ENCODE data around the gene COL4A1.

Gene COL4A1

DNA sequence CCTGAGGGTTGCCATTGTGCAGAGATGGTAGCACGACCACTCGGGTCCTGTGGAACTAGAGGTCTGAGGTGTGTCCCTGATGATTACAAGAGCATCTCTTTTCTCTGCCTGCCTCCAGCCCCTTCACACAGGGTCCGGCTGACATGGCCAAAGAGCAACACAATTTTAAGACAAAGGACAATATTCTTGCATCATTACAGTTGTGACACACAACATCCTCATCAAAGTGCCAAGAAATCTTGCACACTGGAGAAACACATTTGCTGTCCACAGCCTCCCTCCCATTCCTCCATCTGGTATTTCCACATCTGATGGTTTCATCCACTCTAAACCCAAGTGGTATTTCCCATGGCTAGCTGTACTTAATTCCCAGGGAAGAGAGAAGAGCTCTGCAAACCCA, 12.8 kb downstream of the COL4A1 start:
- TF ChIP-seq, protein P1, sequence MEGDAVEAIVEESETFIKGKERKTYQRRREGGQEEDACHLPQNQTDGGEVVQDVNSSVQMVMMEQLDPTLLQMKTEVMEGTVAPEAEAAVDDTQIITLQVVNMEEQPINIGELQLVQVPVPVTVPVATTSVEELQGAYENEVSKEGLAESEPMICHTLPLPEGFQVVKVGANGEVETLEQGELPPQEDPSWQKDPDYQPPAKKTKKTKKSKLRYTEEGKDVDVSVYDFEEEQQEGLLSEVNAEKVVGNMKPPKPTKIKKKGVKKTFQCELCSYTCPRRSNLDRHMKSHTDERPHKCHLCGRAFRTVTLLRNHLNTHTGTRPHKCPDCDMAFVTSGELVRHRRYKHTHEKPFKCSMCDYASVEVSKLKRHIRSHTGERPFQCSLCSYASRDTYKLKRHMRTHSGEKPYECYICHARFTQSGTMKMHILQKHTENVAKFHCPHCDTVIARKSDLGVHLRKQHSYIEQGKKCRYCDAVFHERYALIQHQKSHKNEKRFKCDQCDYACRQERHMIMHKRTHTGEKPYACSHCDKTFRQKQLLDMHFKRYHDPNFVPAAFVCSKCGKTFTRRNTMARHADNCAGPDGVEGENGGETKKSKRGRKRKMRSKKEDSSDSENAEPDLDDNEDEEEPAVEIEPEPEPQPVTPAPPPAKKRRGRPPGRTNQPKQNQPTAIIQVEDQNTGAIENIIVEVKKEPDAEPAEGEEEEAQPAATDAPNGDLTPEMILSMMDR (conservative IDR thresholded peaks at IDR 0.05; ENCODE audit: low read depth, low read length): no peak
- Histone ChIP-seq H3K79me2 (ENCODE audit: insufficient read depth, low read depth) (no peaks in the 10 kb centered on the region), H3K36me3 (ENCODE audit: insufficient read depth) (no peaks in the 10 kb centered on the region), H3K4me3 (IDR thresholded peaks at IDR 0.05; ENCODE audit: insufficient read depth, low read depth, low read length) (no peak overlapping the region), H4K20me1 (ENCODE audit: insufficient read depth) (no peaks in the 10 kb centered on the region), H3K9ac (no peak overlapping the region), H3K27ac (no peak overlapping the region), H3K4me2 (no peak overlapping the region), H3K4me1 (ENCODE audit: low read depth, poor library complexity, severe bottlenecking) (no peaks in the 10 kb centered on the region), H2AFZ (ENCODE audit: low read depth) (no peak overlapping the region), H3K27me3 (ENCODE audit: insufficient read depth, low read depth) (no peaks in the 10 kb centered on the region)

DNA sequence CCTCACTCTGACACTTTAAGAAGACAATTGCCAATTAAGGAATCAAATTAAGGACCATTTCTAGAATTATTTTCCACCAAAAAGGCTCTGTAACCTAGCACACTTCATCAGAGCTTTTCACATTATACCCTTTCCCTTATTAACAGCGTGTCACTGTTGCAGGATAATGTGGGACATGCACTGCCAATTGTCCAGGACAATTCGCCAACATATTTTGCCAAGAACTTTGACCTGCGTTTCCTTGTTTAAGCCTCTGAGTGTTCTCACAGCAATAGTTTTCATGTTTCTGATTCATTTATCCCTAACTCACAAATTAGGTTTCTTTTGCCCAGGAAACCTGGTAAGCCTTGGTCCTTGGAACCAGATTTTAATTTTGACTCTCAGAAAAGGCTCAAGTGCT, 13.3 kb downstream of the COL4A1 start:
- H3K36me3 ChIP-seq (ENCODE audit: insufficient read depth): no peaks in the 10 kb centered on the region
- H3K4me2 ChIP-seq: no peak overlapping the region
- H2AFZ ChIP-seq (ENCODE audit: low read depth): no peak overlapping the region
- no peak overlapping the region for H3K9ac ChIP-seq
- H3K4me3 ChIP-seq (IDR thresholded peaks at IDR 0.05; ENCODE audit: insufficient read depth, low read depth, low read length): no peak overlapping the region
- no peak overlapping the region for H3K27ac ChIP-seq
- TF ChIP-seq, protein P1 (conservative IDR thresholded peaks at IDR 0.05; ENCODE audit: low read depth, low read length): no peak
- no peaks in the 10 kb centered on the region for H3K79me2 ChIP-seq (ENCODE audit: insufficient read depth, low read depth)
- H3K4me1 ChIP-seq (ENCODE audit: low read depth, poor library complexity, severe bottlenecking): no peaks in the 10 kb centered on the region
- H3K27me3 ChIP-seq (ENCODE audit: insufficient read depth, low read depth): no peaks in the 10 kb centered on the region
- H4K20me1 ChIP-seq (ENCODE audit: insufficient read depth): no peaks in the 10 kb centered on the region

DNA sequence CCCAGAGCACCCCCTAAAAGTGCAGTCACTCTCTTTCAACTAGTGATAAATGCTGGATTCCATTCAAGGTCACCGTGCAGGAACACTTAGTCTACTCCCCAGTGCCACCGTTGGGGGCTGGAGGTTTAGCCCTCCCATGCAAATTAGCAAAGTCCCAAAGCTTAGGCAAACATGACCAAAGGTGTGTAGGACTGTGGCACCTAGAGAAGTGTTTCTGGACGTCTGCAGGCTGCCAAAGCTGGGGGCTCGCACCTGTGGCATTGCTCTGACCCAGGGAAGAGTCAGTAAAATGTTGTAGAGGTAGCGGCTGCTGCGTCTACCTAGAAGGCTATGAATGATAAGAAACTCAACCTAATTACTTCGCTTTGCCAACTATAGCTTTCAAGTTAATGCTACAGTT, 13.9 kb downstream of the COL4A1 start:
- Histone ChIP-seq H3K79me2 (ENCODE audit: insufficient read depth, low read depth) (no peaks in the 10 kb centered on the region), H3K4me2 (no peak overlapping the region), H4K20me1 (ENCODE audit: insufficient read depth) (no peaks in the 10 kb centered on the region), H2AFZ (ENCODE audit: low read depth) (no peak overlapping the region), H3K27ac (no peak overlapping the region), H3K4me1 (ENCODE audit: low read depth, poor library complexity, severe bottlenecking) (no peaks in the 10 kb centered on the region), H3K27me3 (ENCODE audit: insufficient read depth, low read depth) (no peaks in the 10 kb centered on the region), H3K4me3 (IDR thresholded peaks at IDR 0.05; ENCODE audit: insufficient read depth, low read depth, low read length) (no peak overlapping the region), H3K9ac (no peak overlapping the region), H3K36me3 (ENCODE audit: insufficient read depth) (no peaks in the 10 kb centered on the region)
- TF ChIP-seq, protein P1 (conservative IDR thresholded peaks at IDR 0.05; ENCODE audit: low read depth, low read length): no peak

GRCh38 chr13:110291286-110291685, 15.7 kb downstream of the COL4A1 start:
- no peak overlapping the region for H3K27ac ChIP-seq
- no peaks in the 10 kb centered on the region for H3K79me2 ChIP-seq (ENCODE audit: insufficient read depth, low read depth)
- H2AFZ ChIP-seq (ENCODE audit: low read depth): no peak overlapping the region
- H4K20me1 ChIP-seq (ENCODE audit: insufficient read depth): no peaks in the 10 kb centered on the region
- no peaks in the 10 kb centered on the region for H3K4me1 ChIP-seq (ENCODE audit: low read depth, poor library complexity, severe bottlenecking)
- TF ChIP-seq, protein P1 (conservative IDR thresholded peaks at IDR 0.05; ENCODE audit: low read depth, low read length): no peak
- no peaks in the 10 kb centered on the region for H3K36me3 ChIP-seq (ENCODE audit: insufficient read depth)
- H3K4me3 ChIP-seq (IDR thresholded peaks at IDR 0.05; ENCODE audit: insufficient read depth, low read depth, low read length): no peak overlapping the region
- H3K9ac ChIP-seq: no peak overlapping the region
- no peaks in the 10 kb centered on the region for H3K27me3 ChIP-seq (ENCODE audit: insufficient read depth, low read depth)
- H3K4me2 ChIP-seq: no peak overlapping the region
